ENCODE measurements around the gene ZNF532. TPM values are rescaled to one million over a fixed set of nuclear protein-coding genes. Genes with fewer than 3 reads are reported as not detected.

Gene ZNF532
- total RNA-seq, 4 donors from 2014 or later, result 16.2 to 26.9 (median 22.7) TPM

DNA sequence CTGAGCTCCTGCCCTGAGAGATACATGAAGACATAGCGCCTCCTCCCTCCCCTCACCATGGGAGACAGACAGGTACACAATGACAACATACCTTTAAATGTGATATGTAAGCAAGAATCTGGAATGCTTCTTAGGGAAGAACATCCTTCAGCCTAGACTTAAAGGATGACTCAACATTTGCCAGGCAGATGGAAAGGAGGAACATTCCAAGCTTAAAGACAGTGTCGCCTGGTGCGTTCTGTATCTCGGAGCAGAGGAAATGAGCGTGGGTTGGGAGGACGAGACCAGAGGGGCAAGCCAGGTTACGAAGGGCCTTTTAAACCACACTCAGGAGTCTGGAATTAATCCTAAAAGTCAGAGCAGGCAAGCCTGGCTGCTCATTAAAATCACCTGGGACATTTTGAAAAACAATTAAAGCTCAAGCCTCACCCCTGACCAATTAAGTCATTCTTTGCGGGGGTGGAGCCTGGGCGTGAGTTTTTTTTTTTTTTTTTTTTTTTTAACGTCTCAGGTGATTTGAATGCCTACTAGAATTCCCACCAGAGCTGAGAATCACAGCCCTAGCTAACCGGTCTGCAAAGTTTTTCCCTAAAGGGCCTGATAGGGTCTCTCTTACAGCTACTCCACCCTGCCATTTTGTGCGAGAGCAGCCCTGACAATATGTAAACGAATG, 143.8 kb downstream of the ZNF532 start:
- Histone ChIP-seq H3K27ac (no peak overlapping the region), H3K9me3 (no peaks in the 10 kb centered on the region), H3K36me3 (no peaks in the 10 kb centered on the region), H3K27me3 (no peaks in the 10 kb centered on the region), H3K4me3 (no peak overlapping the region), H3K4me1 (no peaks in the 10 kb centered on the region)
- TF ChIP-seq EP300 (IDR thresholded peaks at IDR 0.05; ENCODE audit: low read depth) (no peak), POLR2A (IDR thresholded peaks at IDR 0.05) (no peak), POLR2AphosphoS5 (IDR thresholded peaks at IDR 0.05) (no peak)
- TF ChIP-seq, protein P1, sequence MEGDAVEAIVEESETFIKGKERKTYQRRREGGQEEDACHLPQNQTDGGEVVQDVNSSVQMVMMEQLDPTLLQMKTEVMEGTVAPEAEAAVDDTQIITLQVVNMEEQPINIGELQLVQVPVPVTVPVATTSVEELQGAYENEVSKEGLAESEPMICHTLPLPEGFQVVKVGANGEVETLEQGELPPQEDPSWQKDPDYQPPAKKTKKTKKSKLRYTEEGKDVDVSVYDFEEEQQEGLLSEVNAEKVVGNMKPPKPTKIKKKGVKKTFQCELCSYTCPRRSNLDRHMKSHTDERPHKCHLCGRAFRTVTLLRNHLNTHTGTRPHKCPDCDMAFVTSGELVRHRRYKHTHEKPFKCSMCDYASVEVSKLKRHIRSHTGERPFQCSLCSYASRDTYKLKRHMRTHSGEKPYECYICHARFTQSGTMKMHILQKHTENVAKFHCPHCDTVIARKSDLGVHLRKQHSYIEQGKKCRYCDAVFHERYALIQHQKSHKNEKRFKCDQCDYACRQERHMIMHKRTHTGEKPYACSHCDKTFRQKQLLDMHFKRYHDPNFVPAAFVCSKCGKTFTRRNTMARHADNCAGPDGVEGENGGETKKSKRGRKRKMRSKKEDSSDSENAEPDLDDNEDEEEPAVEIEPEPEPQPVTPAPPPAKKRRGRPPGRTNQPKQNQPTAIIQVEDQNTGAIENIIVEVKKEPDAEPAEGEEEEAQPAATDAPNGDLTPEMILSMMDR (IDR thresholded peaks at IDR 0.05), result no peak
- DNase-seq, result no peak
- WGBS, 2 donors (ENCODE audit: low coverage in 1 of 2), result 69 to 85% methylated on average over 11 to 13 of the region's 13 CpGs
- intact Hi-C loops (cut with DNase I; ENCODE audit: low total_unique reads) (no loop called here), in situ Hi-C loops (cut with MboI; ENCODE audit: low pct_ligation_motif_present in 1 of 4, low pct_unique_long_range_greater_than_20kb in 1 of 4, low sequenced_read_pairs in 3 of 4) (no loop called here)

DNA sequence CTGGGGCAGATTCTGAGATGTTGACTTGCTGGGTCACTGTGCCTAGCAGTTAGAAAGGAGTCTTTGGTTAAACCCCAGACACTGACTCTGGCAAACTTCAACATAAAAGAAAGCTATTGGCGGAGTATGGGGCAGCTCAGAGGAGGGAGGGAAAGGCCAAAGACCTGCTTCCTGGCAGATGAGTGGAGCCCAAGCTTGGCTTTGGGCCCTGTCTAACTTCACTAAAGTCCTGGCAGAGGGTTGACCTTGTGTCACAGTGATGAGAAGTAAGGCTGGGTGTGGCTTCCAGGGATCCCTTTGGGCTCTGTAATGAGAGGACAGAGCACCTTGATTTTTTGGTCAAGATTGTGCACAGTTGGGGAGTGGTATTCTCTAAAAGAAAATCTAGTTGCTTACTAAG, 145.2 kb downstream of the ZNF532 start:
- no peaks in the 10 kb centered on the region for H3K36me3 ChIP-seq
- H3K9me3 ChIP-seq, result no peaks in the 10 kb centered on the region
- no peak overlapping the region for H3K4me3 ChIP-seq
- in situ Hi-C loops (cut with MboI; ENCODE audit: low pct_ligation_motif_present in 1 of 4, low pct_unique_long_range_greater_than_20kb in 1 of 4, low sequenced_read_pairs in 3 of 4), result no loop called here
- H3K4me1 ChIP-seq, result no peaks in the 10 kb centered on the region
- no peaks in the 10 kb centered on the region for H3K27me3 ChIP-seq
- DNase-seq, result no peak
- intact Hi-C loops (cut with DNase I; ENCODE audit: low total_unique reads), result no loop called here
- no peak overlapping the region for H3K27ac ChIP-seq
- WGBS, 2 donors (ENCODE audit: low coverage in 1 of 2), result 91% methylated on average over 1 of the region's 1 CpG; no CpG with 5 or more reads in 1 of the 2 donors
- TF ChIP-seq POLR2AphosphoS5 (IDR thresholded peaks at IDR 0.05) (no peak), POLR2A (IDR thresholded peaks at IDR 0.05) (no peak), EP300 (IDR thresholded peaks at IDR 0.05; ENCODE audit: low read depth) (no peak)
- TF ChIP-seq, protein P1 (IDR thresholded peaks at IDR 0.05), result no peak

DNA sequence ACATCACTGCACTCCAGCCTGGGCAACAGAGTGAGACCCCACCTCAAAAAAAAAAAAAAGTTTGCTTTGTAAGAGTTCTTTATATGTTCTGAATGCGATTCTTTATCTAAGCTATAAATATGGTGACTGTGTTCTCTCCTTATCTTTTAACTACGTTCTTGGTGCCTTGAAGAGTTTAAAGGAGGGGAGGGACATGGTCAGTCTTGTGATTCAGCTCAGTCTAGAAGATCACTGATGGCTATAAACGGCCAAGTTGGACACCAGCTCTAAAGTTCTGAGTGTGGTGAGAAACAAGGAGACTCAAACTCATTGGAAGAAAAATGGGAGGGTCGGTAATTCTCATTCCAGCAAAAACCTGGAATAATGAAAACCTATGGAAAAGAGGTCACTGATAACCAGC, 146.6 kb downstream of the ZNF532 start:
- TF ChIP-seq EP300 (IDR thresholded peaks at IDR 0.05; ENCODE audit: low read depth), result no peak
- no peaks in the 10 kb centered on the region for H3K27me3 ChIP-seq
- H3K27ac ChIP-seq, result no peak overlapping the region
- no peak for DNase-seq
- no peaks in the 10 kb centered on the region for H3K36me3 ChIP-seq
- H3K9me3 ChIP-seq, result no peaks in the 10 kb centered on the region
- WGBS, 2 donors (ENCODE audit: low coverage in 1 of 2), result 76 to 81% methylated on average over 4 of the region's 4 CpGs
- no peaks in the 10 kb centered on the region for H3K4me1 ChIP-seq
- in situ Hi-C loops (cut with MboI; ENCODE audit: low pct_ligation_motif_present in 1 of 4, low pct_unique_long_range_greater_than_20kb in 1 of 4, low sequenced_read_pairs in 3 of 4), result no loop called here
- H3K4me3 ChIP-seq, result no peak overlapping the region
- intact Hi-C loops (cut with DNase I; ENCODE audit: low total_unique reads), result no loop called here

DNA sequence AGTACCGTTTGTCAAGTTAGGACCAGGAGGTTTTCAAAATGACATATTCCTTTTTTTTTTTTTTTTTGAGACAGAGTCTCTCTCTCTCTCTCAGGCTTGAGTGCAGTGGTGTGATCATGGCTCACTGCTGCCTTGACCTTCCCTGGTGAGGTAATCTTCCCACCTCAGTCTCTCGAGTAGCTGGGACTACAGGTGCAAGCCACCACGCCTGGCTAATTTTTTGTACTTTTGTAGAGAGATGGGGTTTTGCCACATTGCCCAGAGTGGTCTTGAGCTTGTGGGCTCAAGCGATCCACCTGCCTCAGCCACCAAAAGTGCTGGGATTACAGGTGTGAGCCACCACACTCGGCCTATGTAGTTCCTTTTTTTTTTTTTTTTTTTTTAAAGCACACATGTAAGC, 147.1 kb downstream of the ZNF532 start:
- intact Hi-C loops (cut with DNase I; ENCODE audit: low total_unique reads), result no loop called here
- H3K9me3 ChIP-seq, result no peaks in the 10 kb centered on the region
- H3K27ac ChIP-seq, result no peak overlapping the region
- DNase-seq, result no peak
- no peaks in the 10 kb centered on the region for H3K36me3 ChIP-seq
- TF ChIP-seq POLR2A (IDR thresholded peaks at IDR 0.05), result no peak
- TF ChIP-seq, protein P1 (IDR thresholded peaks at IDR 0.05), result no peak
- no peak for TF ChIP-seq POLR2AphosphoS5 (IDR thresholded peaks at IDR 0.05)
- no peak for TF ChIP-seq EP300 (IDR thresholded peaks at IDR 0.05; ENCODE audit: low read depth)
- H3K4me1 ChIP-seq, result no peaks in the 10 kb centered on the region
- in situ Hi-C loops (cut with MboI; ENCODE audit: low pct_ligation_motif_present in 1 of 4, low pct_unique_long_range_greater_than_20kb in 1 of 4, low sequenced_read_pairs in 3 of 4), result no loop called here
- 47 to 76% methylated on average over 5 of the region's 5 CpGs for WGBS, 2 donors (ENCODE audit: low coverage in 1 of 2)
- H3K27me3 ChIP-seq, result no peaks in the 10 kb centered on the region
- H3K4me3 ChIP-seq, result no peak overlapping the region
